IPS DF 4.7 (cell line): ENCODE results near the gene FGF8.

Source experiments
- DNase-seq: peaks from one replicate; pipeline ENCODE4 v3.0.0-alpha.2; 2013; ENCODE audit warnings: low spot score; ENCODE audit errors: extremely low read depth

FGF8 gene

GRCh38 chr10:101782811-101783735, 7.2 kb upstream of the FGF8 start, which contains the start of gene NPM3:
NPM3 (minus strand) TSS chr10:101783446; CDS start chr10:101783390, 56 bp downstream.
- DNase-seq, result no peak

GRCh38 chr10:101781984-101782810, 6.3 kb upstream of the FGF8 start:
- DNase-seq, result no peak

GRCh38 chr10:101781655-101781983, 5.7 kb upstream of the FGF8 start:
- no peak for DNase-seq

- no peak for DNase-seq
Observed at GRCh38 chr10:101780818-101781654, 5.1 kb upstream of the FGF8 start.

- DNase-seq, result no peak
Observed at GRCh38 chr10:101780187-101780817, 4.4 kb upstream of the FGF8 start.

- no peak for DNase-seq
Observed at GRCh38 chr10:101779544-101780186, 3.8 kb upstream of the FGF8 start.

- DNase-seq, result no peak
Observed at GRCh38 chr10:101778781-101779543, 3.0 kb upstream of the FGF8 start.

GRCh38 chr10:101778151-101778780, 2.4 kb upstream of the FGF8 start:
- DNase-seq, result no peak

GRCh38 chr10:101777619-101778145, 1.8 kb upstream of the FGF8 start:
- no peak for DNase-seq

- DNase-seq, result no peak
Observed at GRCh38 chr10:101776161-101776817, 375 bp upstream of the FGF8 start.

- DNase-seq, result no peak
Observed at GRCh38 chr10:101774589-101775272, 1.2 kb downstream of the FGF8 start.

GRCh38 chr10:101773923-101774588, 1.9 kb downstream of the FGF8 start:
- no peak for DNase-seq

GRCh38 chr10:101772895-101773761, 2.8 kb downstream of the FGF8 start:
- DNase-seq, result no peak

- DNase-seq, result no peak
Observed at GRCh38 chr10:101772017-101772894, 3.7 kb downstream of the FGF8 start.

- no peak for DNase-seq
Observed at GRCh38 chr10:101771380-101771779, 4.5 kb downstream of the FGF8 start.
